A549 (cell line): Measurements from ENCODE around the gene AIG1. TPM values are rescaled to one million over a fixed set of nuclear protein-coding genes. Genes with fewer than 3 reads are reported as not detected.

ENCODE experiments used
- ATAC-seq, 2 experiments: fragments of 200-7000 bp in 1 of 2; fragments of >200 bp in 1 of 2; cut with Nextera tagmentation in 1 of 2; cut with Tn5 transposase in 1 of 2; 3 replicates each; pipeline versions ENCODE4 v1.8.0 to v1.9.1; 2018 to 2020; ENCODE audit warnings: mild to moderate bottlenecking in 1 of 2, moderate library complexity in 1 of 2
- CTCF ChIA-PET: fragments of 300-600 bp; sonication (Branson Sonifier 250); formaldehyde crosslinking; extraction: SDS; loops from one replicate; lab custom pipeline; 2021; ENCODE audit warnings: antibody characterized with exemption, inconsistent platforms; lab: Yijun Ruan, JAX
- POLR2A ChIA-PET: fragments of 350-600 bp; formaldehyde crosslinking; extraction: SDS; loops from one replicate; lab custom pipeline; 2021; ENCODE audit warnings: antibody characterized with exemption, inconsistent platforms; lab: Yijun Ruan, JAX
- DNase-seq, 2 experiments: peaks; one replicate each; pipeline versions ENCODE4 v3.0.0 to v3.0.0-alpha.2; 2011 to 2016; ENCODE audit warnings: low read depth in 1 of 2, low spot score in 1 of 2
- FAIRE-seq: peaks from 2 replicates; lab custom pipeline; 2011; peaks lifted over from hg19 to GRCh38; lab: Jason Lieb, UNC
- H3K27ac ChIP-seq, 2 experiments: fragments of >200 bp; sonication (Bioruptor Twin); formaldehyde crosslinking; 3 replicates each; pipeline ENCODE4 v1.5.1; 2016 to 2017
- H3K4me1 ChIP-seq: fragments of >200 bp; sonication (Bioruptor Twin); formaldehyde crosslinking; 3 replicates; pipeline ENCODE4 v1.6.1; 2016
- H3K4me2 ChIP-seq: fragments of >200 bp; sonication (Bioruptor Twin); formaldehyde crosslinking; 3 replicates; pipeline ENCODE4 v1.6.1; 2016
- H3K4me3 ChIP-seq: fragments of >200 bp; sonication (Bioruptor Twin); formaldehyde crosslinking; 3 replicates; pipeline ENCODE4 v1.5.1; 2016
- H3K9me3 ChIP-seq: fragments of >200 bp; sonication (Bioruptor Twin); formaldehyde crosslinking; 3 replicates; pipeline ENCODE4 v1.6.1; 2016
- ATOH8 ChIP-seq: fragments of 250-450 bp; sonication (Bioruptor Pico); IDR thresholded peaks from 2 replicates; pipeline ENCODE4 v1.5.0; 2020; ENCODE audit warnings: low read depth, mild to moderate bottlenecking, moderate library complexity
- BCL3 ChIP-seq: fragments of >200 bp; sonication (Bioruptor Twin); formaldehyde crosslinking; IDR thresholded peaks from 3 replicates; pipeline ENCODE4 v1.6.1; 2016
- BHLHE40 ChIP-seq: IDR thresholded peaks from 2 replicates; pipeline ENCODE4 v1.6.1; 2012; ENCODE audit warnings: low read depth, low read length, inconsistent platforms
- CHD2 ChIP-seq: fragments of 150-350 bp; IDR thresholded peaks from 2 replicates; pipeline ENCODE4 v1.6.1; 2014; ENCODE audit warnings: low read length; ENCODE audit not compliant: partially characterized antibody
- CHD4 ChIP-seq: fragments of 200-600 bp; sonication (generic); IDR thresholded peaks from 2 replicates; pipeline ENCODE4 v1.6.1; 2016; ENCODE audit warnings: antibody characterized with exemption, mild to moderate bottlenecking, borderline replicate concordance
- EHF ChIP-seq: fragments of 250-450 bp; sonication (Bioruptor Pico); IDR thresholded peaks from 2 replicates; pipeline ENCODE4 v1.5.0; 2020; ENCODE audit warnings: mild to moderate bottlenecking
- ESRRA ChIP-seq: fragments of 150-350 bp; IDR thresholded peaks from 2 replicates; pipeline ENCODE4 v1.6.1; 2014; ENCODE audit warnings: mild to moderate bottlenecking, low read length, borderline replicate concordance
- FOSB ChIP-seq: fragments of 250-450 bp; sonication (Bioruptor Pico); IDR thresholded peaks from 2 replicates; pipeline ENCODE4 v1.5.0; 2020; ENCODE audit warnings: mild to moderate bottlenecking, moderate library complexity
- FOSL2 ChIP-seq, 2 experiments: fragments of 450-650 bp in 1 of 2; fragments of >200 bp in 1 of 2; sonication (Bioruptor Twin) in 1 of 2; formaldehyde crosslinking; IDR thresholded peaks; 2 replicates each; pipeline versions ENCODE4 v1.5.0 to v1.6.1; 2016 to 2020; ENCODE audit warnings: mild to moderate bottlenecking in 1 of 2, moderate library complexity in 1 of 2
- FOXS1 ChIP-seq: fragments of 250-450 bp; sonication (Bioruptor Pico); IDR thresholded peaks from 2 replicates; pipeline ENCODE4 v1.5.0; 2020; ENCODE audit warnings: mild to moderate bottlenecking, moderate library complexity
- HES2 ChIP-seq: fragments of >200 bp; sonication (Bioruptor Twin); formaldehyde crosslinking; IDR thresholded peaks from 2 replicates; pipeline ENCODE4 v1.6.1; 2016
- HEYL ChIP-seq: fragments of 250-450 bp; sonication (Bioruptor Pico); IDR thresholded peaks from 2 replicates; pipeline ENCODE4 v1.8.0; 2021; ENCODE audit warnings: mild to moderate bottlenecking, moderate library complexity
- HOXA7 ChIP-seq: fragments of 250-450 bp; sonication (Bioruptor Pico); IDR thresholded peaks from 2 replicates; pipeline ENCODE4 v1.5.0; 2020; ENCODE audit warnings: mild to moderate bottlenecking, moderate library complexity
- HOXB13 ChIP-seq: fragments of 250-450 bp; sonication (Bioruptor Pico); IDR thresholded peaks from 2 replicates; pipeline ENCODE4 v1.5.0; 2020; ENCODE audit warnings: low read depth, mild to moderate bottlenecking, moderate library complexity
- HOXB5 ChIP-seq: fragments of 250-450 bp; sonication (Bioruptor Pico); IDR thresholded peaks from 2 replicates; pipeline ENCODE4 v1.5.0; 2020; ENCODE audit warnings: mild to moderate bottlenecking, moderate library complexity
- JUN ChIP-seq, 2 experiments: fragments of >200 bp; sonication (Bioruptor Twin); formaldehyde crosslinking; IDR thresholded peaks; 2 replicates in 1 of 2; 3 replicates in 1 of 2; pipeline ENCODE4 v1.6.1; 2016 to 2017
- JUNB ChIP-seq: fragments of >200 bp; sonication (Bioruptor Twin); formaldehyde crosslinking; IDR thresholded peaks from 2 replicates; pipeline ENCODE4 v1.6.1; 2016
- KDM1A ChIP-seq: fragments of 200-600 bp; sonication (generic); IDR thresholded peaks from 2 replicates; pipeline ENCODE4 v1.6.1; 2016; ENCODE audit warnings: low read depth, mild to moderate bottlenecking
- MAFK ChIP-seq: fragments of 450-650 bp; IDR thresholded peaks from 2 replicates; pipeline ENCODE4 v1.6.1; 2014; ENCODE audit not compliant: partially characterized antibody
- MAX ChIP-seq: IDR thresholded peaks from 2 replicates; pipeline ENCODE4 v1.6.1; 2012
- MYC ChIP-seq: IDR thresholded peaks from 2 replicates; pipeline ENCODE4 v1.6.1; 2012; ENCODE audit warnings: mild to moderate bottlenecking, inconsistent platforms, low read length, improper control_type of control experiment, borderline replicate concordance
- NFE2L2 ChIP-seq: fragments of 150-350 bp; conservative IDR thresholded peaks from 2 replicates; pipeline ENCODE4 v1.6.1; 2014; ENCODE audit warnings: low read length
- NPAS2 ChIP-seq: fragments of 250-450 bp; sonication (Bioruptor Pico); IDR thresholded peaks from 2 replicates; pipeline ENCODE4 v1.8.0; 2022; ENCODE audit warnings: mild to moderate bottlenecking, moderate library complexity, borderline replicate concordance
- NR3C1 ChIP-seq: fragments of >200 bp; sonication (Bioruptor Twin); formaldehyde crosslinking; IDR thresholded peaks from 3 replicates; pipeline ENCODE4 v1.6.1; 2017
- POLR2A ChIP-seq: IDR thresholded peaks from 2 replicates; pipeline ENCODE4 v1.6.1; 2012; ENCODE audit warnings: mild to moderate bottlenecking, low read length
- POLR2AphosphoS2 ChIP-seq: conservative IDR thresholded peaks from 2 replicates; pipeline ENCODE4 v1.6.1; 2012; ENCODE audit warnings: low read length, improper control_type of control experiment, inconsistent platforms
- RAD21 ChIP-seq, 2 experiments: fragments of >200 bp in 1 of 2; sonication (Bioruptor Twin) in 1 of 2; formaldehyde crosslinking in 1 of 2; IDR thresholded peaks in 1 of 2; conservative IDR thresholded peaks in 1 of 2; 2 replicates in 1 of 2; 3 replicates in 1 of 2; pipeline ENCODE4 v1.6.1; 2012 to 2018; ENCODE audit warnings: inconsistent platforms in 1 of 2
- RARB ChIP-seq: fragments of 250-450 bp; sonication (Bioruptor Pico); IDR thresholded peaks from 2 replicates; pipeline ENCODE4 v1.8.0; 2021; ENCODE audit warnings: mild to moderate bottlenecking, moderate library complexity
- RNF2 ChIP-seq: fragments of 200-600 bp; sonication (generic); IDR thresholded peaks from 2 replicates; pipeline ENCODE4 v1.6.1; 2016; ENCODE audit warnings: low read depth, mild to moderate bottlenecking, antibody characterized with exemption, moderate library complexity, borderline replicate concordance
- SREBF2 ChIP-seq: fragments of 450-650 bp; IDR thresholded peaks from 2 replicates; pipeline ENCODE4 v1.6.1; 2014; ENCODE audit warnings: mild to moderate bottlenecking, moderate library complexity
- ZC3H11A ChIP-seq: fragments of 450-650 bp; IDR thresholded peaks from 2 replicates; pipeline ENCODE4 v1.6.1; 2014; ENCODE audit warnings: antibody characterized with exemption, mild to moderate bottlenecking
- ZFP36 ChIP-seq: fragments of 450-650 bp; IDR thresholded peaks from 2 replicates; pipeline ENCODE4 v1.6.1; 2014; ENCODE audit warnings: borderline replicate concordance; ENCODE audit not compliant: partially characterized antibody
- WGBS: methylation state at CpG from one replicate; pipeline ENCODE4 v1.1.6; 2017; ENCODE audit errors: missing lambda C conversion rate; 5-methylcytosine and 5-hydroxymethylcytosine counted together
- polyA plus RNA-seq, 4 experiments: library from polyadenylated mRNA; depleted of rRNA in 3 of 4; stranded (reverse); fragments of >200 nt; fragmentation: RNase III in 1 of 4; extraction: RNeasy Plus Mini Kit Qiagen cat#74134 plus additional on column Dnase treatment in 1 of 4; gene quantifications; 2 replicates in 3 of 4; 3 replicates in 1 of 4; pipeline ENCODE4 v1.2.3, GENCODE V29; 2011 to 2017

The AIG1 gene
- polyA plus RNA-seq, 2 of the 4 experiments (the other 2 are of a cell fraction), result 29.5 to 38.3 TPM

GRCh38 chr6:143290206-143290605 lies 229.5 kb downstream of the AIG1 start:
- POLR2A ChIA-PET, result no interaction called here
- TF ChIP-seq NFE2L2 (no peak), NPAS2 (CRISPR knock-in tag) (no peak), ZC3H11A (no peak), HES2 (no peak)

GRCh38 chr6:143293523-143293922 lies 232.8 kb downstream of the AIG1 start:
- CTCF ChIA-PET, result no interaction called here
- H3K4me2 ChIP-seq, result no peak overlapping the region
- TF ChIP-seq FOSB (CRISPR knock-in tag) (no peak), HOXA7 (CRISPR knock-in tag) (no peak), JUN (IDR thresholded peaks at IDR 0.05) (no peak), POLR2AphosphoS2 (no peak), CHD4 (no peak), MAX (no peak), ESRRA (no peak), RAD21 (conservative IDR thresholded peaks at IDR 0.05 in 1 of 2, IDR thresholded peaks at IDR 0.05 in 1 of 2) (no peak), HOXB13 (CRISPR knock-in tag) (no peak), ATOH8 (CRISPR knock-in tag) (no peak), BCL3 (no peak), RARB (no peak), KDM1A (no peak), POLR2A (no peak), MYC (no peak), SREBF2 (no peak), NFE2L2 (no peak), BHLHE40 (no peak), MAFK (no peak), HOXB5 (no peak)
- TF ChIP-seq, all 56 proteins: peak for 0
- DNase-seq (no peak), FAIRE-seq (no peak), ATAC-seq (no peak)
- Histone ChIP-seq H3K9me3 (no peaks in the 10 kb centered on the region), H3K4me1 (no peaks in the 10 kb centered on the region), H3K4me3 (no peak overlapping the region), H3K27ac (no peak overlapping the region)
- POLR2A ChIA-PET, result no interaction called here

More at GRCh38 chr6:143290206-143290605, 229.5 kb downstream of the AIG1 start:
- CTCF ChIA-PET, result no interaction called here
- no peaks in the 10 kb centered on the region for H3K4me1 ChIP-seq
- no peaks in the 10 kb centered on the region for H3K9me3 ChIP-seq
- no peak overlapping the region for H3K27ac ChIP-seq
- no peak overlapping the region for H3K4me2 ChIP-seq
- ATAC-seq (no peak), FAIRE-seq (no peak), DNase-seq (no peak)
- H3K4me3 ChIP-seq, result no peak overlapping the region
- WGBS, result 87% methylated on average over 7 of the region's 7 CpGs

GRCh38 chr6:143294265-143294860 lies 233.7 kb downstream of the AIG1 start:
- Histone ChIP-seq H3K9me3 (no peaks in the 10 kb centered on the region), H3K4me1 (no peaks in the 10 kb centered on the region), H3K4me2 (no peak overlapping the region), H3K27ac (no peak overlapping the region), H3K4me3 (no peak overlapping the region)
- WGBS, result 85% methylated on average over 1 of the region's 1 CpG
- DNase-seq (no peak), ATAC-seq (no peak), FAIRE-seq (no peak)
- CTCF ChIA-PET, result no interaction called here
- POLR2A ChIA-PET, result no interaction called here
- no peak for TF ChIP-seq MAFK
- no peak for TF ChIP-seq BCL3
- TF ChIP-seq ATOH8 (CRISPR knock-in tag), result no peak
- TF ChIP-seq ESRRA, result no peak
- no peak for TF ChIP-seq CHD2
- no peak for TF ChIP-seq EHF
- TF ChIP-seq SREBF2, result no peak
- no peak for TF ChIP-seq ZFP36
- TF ChIP-seq BHLHE40, result no peak
- no peak for TF ChIP-seq POLR2AphosphoS2
- no peak for TF ChIP-seq FOXS1 (CRISPR knock-in tag)
- no peak for TF ChIP-seq FOSL2 (IDR thresholded peaks at IDR 0.05)
- no peak for TF ChIP-seq FOSL2 (CRISPR knock-in tag; IDR thresholded peaks at IDR 0.05)
- no peak for TF ChIP-seq FOSB (CRISPR knock-in tag)
- no peak for TF ChIP-seq NR3C1
- TF ChIP-seq JUNB, result no peak
- no peak for TF ChIP-seq HEYL (CRISPR knock-in tag)
- no peak for TF ChIP-seq RNF2
